ENCODE results near the gene GATA3.

The GATA3 gene

DNA sequence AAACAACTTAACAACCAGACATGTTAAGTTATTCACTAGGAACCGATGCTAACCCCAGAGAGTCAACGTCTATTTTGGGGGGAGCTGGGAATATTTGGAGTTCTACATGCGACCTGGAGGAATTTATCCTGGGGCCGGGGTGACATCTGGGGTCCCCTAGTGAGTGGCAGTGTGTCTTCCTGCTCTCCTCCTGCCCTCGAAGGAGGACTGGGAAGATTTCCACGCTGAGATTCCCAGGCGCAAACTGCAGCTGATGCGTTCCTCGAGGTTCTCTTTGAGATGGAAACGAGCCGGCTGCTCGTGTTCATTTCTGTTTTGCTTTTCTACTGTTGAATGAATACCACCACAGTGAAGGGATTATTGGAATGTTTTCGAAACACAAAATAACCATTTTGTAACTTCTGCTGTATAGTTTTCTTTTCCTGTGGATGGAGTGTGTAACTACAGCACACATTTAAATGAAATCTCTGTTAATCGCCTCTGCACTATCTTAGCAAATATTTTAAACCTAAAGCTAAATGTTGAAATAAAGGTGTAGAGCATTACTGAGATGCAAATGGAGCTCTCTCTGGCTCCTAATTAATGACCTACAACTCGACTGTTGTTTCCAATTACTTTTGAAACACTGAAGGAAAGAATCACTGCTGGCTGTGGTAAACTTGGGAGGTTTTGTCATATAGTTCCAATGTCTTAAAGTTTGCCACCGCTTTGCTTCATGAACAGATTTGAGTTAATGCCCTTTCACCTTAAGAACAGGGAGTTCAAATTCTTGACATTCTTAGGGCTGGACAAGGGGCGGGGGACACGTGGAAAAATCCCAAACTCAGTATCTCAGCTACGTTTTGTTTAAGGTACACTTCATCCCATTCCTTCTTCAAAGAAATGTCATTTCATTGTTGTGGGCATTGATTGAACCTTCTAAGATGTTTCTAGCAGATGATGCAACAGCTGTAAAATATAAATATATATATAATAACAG is 21.1 kb downstream of the GATA3 start:
- Histone ChIP-seq H3K9me3 (ENCODE audit: control insufficient read depth, low read length) (no peaks in the 10 kb centered on the region), H3K4me3 (ENCODE audit: low read length) (no peak overlapping the region), H3K4me1 (ENCODE audit: control insufficient read depth, insufficient read depth, low read length) (no peaks in the 10 kb centered on the region), H3K36me3 (ENCODE audit: control insufficient read depth, insufficient read depth, low read length) (no peaks in the 10 kb centered on the region), H3K9ac (ENCODE audit: low read length) (no peak overlapping the region), H3K27me3 (ENCODE audit: control insufficient read depth, insufficient read depth, low read length) (peaks cover 4% of the 10 kb centered on the region)

GRCh38 chr10:8076933-8077332 is 22.4 kb downstream of the GATA3 start:
- Histone ChIP-seq H3K4me3 (ENCODE audit: low read length) (no peak overlapping the region), H3K36me3 (ENCODE audit: control insufficient read depth, insufficient read depth, low read length) (no peaks in the 10 kb centered on the region), H3K4me1 (ENCODE audit: control insufficient read depth, insufficient read depth, low read length) (no peaks in the 10 kb centered on the region), H3K9ac (ENCODE audit: low read length) (no peak overlapping the region), H3K9me3 (ENCODE audit: control insufficient read depth, low read length) (no peaks in the 10 kb centered on the region), H3K27me3 (ENCODE audit: control insufficient read depth, insufficient read depth, low read length) (peaks cover 4% of the 10 kb centered on the region)

GRCh38 chr10:8078027-8078426 is 23.5 kb downstream of the GATA3 start:
- peaks cover 4% of the 10 kb centered on the region for H3K27me3 ChIP-seq (ENCODE audit: control insufficient read depth, insufficient read depth, low read length)
- no peak overlapping the region for H3K9ac ChIP-seq (ENCODE audit: low read length)
- no peak overlapping the region for H3K4me3 ChIP-seq (ENCODE audit: low read length)
- H3K36me3 ChIP-seq (ENCODE audit: control insufficient read depth, insufficient read depth, low read length): no peaks in the 10 kb centered on the region
- no peaks in the 10 kb centered on the region for H3K4me1 ChIP-seq (ENCODE audit: control insufficient read depth, insufficient read depth, low read length)
- H3K9me3 ChIP-seq (ENCODE audit: control insufficient read depth, low read length): no peaks in the 10 kb centered on the region

DNA sequence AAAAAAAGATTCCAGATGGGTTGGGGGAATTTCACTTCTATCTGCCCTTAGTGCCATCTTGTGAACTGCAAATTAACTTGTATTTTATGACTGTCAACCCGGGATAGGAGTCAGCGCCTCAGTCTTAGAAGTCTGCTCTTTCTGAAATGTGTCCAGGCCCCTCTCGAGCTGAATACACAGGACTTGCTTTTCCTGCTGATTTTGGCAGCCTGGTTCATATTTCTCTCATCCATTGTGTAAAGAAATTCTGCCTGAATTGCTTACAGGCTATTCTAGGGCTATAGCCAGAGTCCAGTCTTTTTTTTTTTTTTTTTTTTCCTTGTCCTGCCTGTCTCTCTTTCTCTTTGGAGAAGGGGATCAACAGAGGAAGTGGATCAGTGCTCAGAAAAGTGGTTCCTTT is 24.6 kb downstream of the GATA3 start:
- Histone ChIP-seq H3K36me3 (ENCODE audit: control insufficient read depth, insufficient read depth, low read length) (no peaks in the 10 kb centered on the region), H3K9me3 (ENCODE audit: control insufficient read depth, low read length) (no peaks in the 10 kb centered on the region), H3K27me3 (ENCODE audit: control insufficient read depth, insufficient read depth, low read length) (peaks cover 4% of the 10 kb centered on the region), H3K4me3 (ENCODE audit: low read length) (no peak overlapping the region), H3K4me1 (ENCODE audit: control insufficient read depth, insufficient read depth, low read length) (no peaks in the 10 kb centered on the region), H3K9ac (ENCODE audit: low read length) (no peak overlapping the region)

DNA sequence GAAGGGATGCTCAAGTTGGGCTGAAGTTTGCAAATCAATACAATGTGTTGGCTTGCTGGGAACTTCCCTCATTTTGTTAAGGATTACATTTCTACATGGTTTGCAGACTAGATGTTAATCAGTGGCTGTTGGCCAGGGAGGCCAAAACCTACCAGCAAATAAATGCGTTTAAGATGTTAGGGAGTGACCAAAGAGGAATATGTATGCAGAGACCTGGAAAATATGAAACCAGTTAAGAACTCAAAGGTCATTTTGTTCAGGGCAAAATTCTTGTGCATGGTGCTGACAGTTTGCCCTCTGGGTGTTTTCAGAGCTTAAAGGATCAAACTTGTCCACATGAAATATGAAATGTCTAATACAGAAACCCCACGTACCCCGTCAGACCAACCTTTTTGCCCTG is 30.3 kb downstream of the GATA3 start:
- H3K9ac ChIP-seq (ENCODE audit: low read length): no peak overlapping the region
- no peaks in the 10 kb centered on the region for H3K9me3 ChIP-seq (ENCODE audit: control insufficient read depth, low read length)
- no peaks in the 10 kb centered on the region for H3K27me3 ChIP-seq (ENCODE audit: control insufficient read depth, insufficient read depth, low read length)
- no peaks in the 10 kb centered on the region for H3K4me1 ChIP-seq (ENCODE audit: control insufficient read depth, insufficient read depth, low read length)
- H3K36me3 ChIP-seq (ENCODE audit: control insufficient read depth, insufficient read depth, low read length): no peaks in the 10 kb centered on the region
- H3K4me3 ChIP-seq (ENCODE audit: low read length): no peak overlapping the region

DNA sequence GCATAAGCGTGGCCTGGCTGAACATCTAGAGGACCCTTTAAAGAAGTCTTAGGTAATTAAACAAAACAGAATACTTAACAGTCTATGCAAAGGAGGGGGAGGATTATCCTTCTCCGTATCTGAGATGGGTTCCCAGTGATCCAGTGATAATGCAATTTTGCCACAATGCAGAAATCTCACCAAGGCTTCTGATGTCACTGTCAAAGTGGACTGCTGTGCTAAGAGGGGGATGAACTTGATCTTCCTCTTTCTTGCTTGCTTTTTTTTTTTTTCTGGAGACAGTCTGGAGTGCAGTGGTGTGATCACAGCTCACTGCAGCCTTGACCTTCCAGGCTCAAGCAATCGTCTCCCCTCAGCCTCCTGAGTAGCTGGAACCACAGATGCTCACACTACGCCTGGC is 30.8 kb downstream of the GATA3 start:
- no peaks in the 10 kb centered on the region for H3K27me3 ChIP-seq (ENCODE audit: control insufficient read depth, insufficient read depth, low read length)
- H3K9ac ChIP-seq (ENCODE audit: low read length): no peak overlapping the region
- H3K9me3 ChIP-seq (ENCODE audit: control insufficient read depth, low read length): no peaks in the 10 kb centered on the region
- H3K36me3 ChIP-seq (ENCODE audit: control insufficient read depth, insufficient read depth, low read length): no peaks in the 10 kb centered on the region
- H3K4me3 ChIP-seq (ENCODE audit: low read length): no peak overlapping the region
- H3K4me1 ChIP-seq (ENCODE audit: control insufficient read depth, insufficient read depth, low read length): no peaks in the 10 kb centered on the region

- H3K9ac ChIP-seq (ENCODE audit: low read length): no peak overlapping the region
- no peaks in the 10 kb centered on the region for H3K27me3 ChIP-seq (ENCODE audit: control insufficient read depth, insufficient read depth, low read length)
- no peak overlapping the region for H3K4me3 ChIP-seq (ENCODE audit: low read length)
- no peaks in the 10 kb centered on the region for H3K9me3 ChIP-seq (ENCODE audit: control insufficient read depth, low read length)
- H3K36me3 ChIP-seq (ENCODE audit: control insufficient read depth, insufficient read depth, low read length): no peaks in the 10 kb centered on the region
- no peaks in the 10 kb centered on the region for H3K4me1 ChIP-seq (ENCODE audit: control insufficient read depth, insufficient read depth, low read length)
Observed at GRCh38 chr10:8086315-8086714, 31.8 kb downstream of the GATA3 start.

DNA sequence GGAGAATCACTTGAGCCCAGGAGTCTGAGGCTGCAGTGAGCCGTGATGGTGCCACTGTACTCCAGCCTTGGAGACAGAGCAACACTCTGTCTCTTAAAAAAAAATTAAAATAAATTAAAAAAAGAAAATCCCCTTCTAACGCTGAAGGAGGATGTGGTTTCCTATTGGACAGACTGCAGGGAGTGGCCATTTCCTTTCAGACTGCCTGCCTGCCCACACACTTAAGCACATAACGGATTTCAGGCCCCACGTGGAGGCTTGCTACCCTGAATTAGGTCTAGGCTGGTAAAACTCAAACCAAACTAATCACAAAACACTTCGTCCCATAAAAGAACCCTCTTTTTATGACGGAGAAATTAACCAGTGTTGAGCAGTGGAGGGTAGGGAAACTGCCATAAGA is 34.0 kb downstream of the GATA3 start:
- H3K9ac ChIP-seq (ENCODE audit: low read length): no peak overlapping the region
- no peak overlapping the region for H3K4me3 ChIP-seq (ENCODE audit: low read length)
- H3K4me1 ChIP-seq (ENCODE audit: control insufficient read depth, insufficient read depth, low read length): no peaks in the 10 kb centered on the region
- no peaks in the 10 kb centered on the region for H3K9me3 ChIP-seq (ENCODE audit: control insufficient read depth, low read length)
- H3K27me3 ChIP-seq (ENCODE audit: control insufficient read depth, insufficient read depth, low read length): no peaks in the 10 kb centered on the region
- no peaks in the 10 kb centered on the region for H3K36me3 ChIP-seq (ENCODE audit: control insufficient read depth, insufficient read depth, low read length)

DNA sequence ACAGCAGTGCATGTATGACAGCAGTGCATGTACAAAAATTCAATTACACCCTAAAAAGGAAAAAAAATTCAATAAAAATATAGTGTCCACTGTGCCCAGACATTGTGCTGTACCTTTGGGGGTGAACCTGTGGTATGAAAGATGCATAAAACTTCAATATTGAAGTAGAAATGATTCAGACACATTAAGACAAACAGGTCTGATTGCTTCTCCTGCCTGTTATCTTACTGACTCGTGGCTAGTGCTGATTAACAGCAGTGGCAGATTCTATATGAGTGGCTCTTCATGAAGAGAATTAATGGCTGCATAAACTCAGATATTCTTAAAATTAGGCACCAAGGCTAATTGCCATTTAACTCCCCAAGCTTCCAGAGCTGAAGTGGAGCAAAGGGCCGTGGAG is 37.9 kb downstream of the GATA3 start:
- Histone ChIP-seq H3K4me3 (ENCODE audit: low read length) (no peak overlapping the region), H3K36me3 (ENCODE audit: control insufficient read depth, insufficient read depth, low read length) (no peaks in the 10 kb centered on the region), H3K4me1 (ENCODE audit: control insufficient read depth, insufficient read depth, low read length) (no peaks in the 10 kb centered on the region), H3K9ac (ENCODE audit: low read length) (no peak overlapping the region), H3K27me3 (ENCODE audit: control insufficient read depth, insufficient read depth, low read length) (no peaks in the 10 kb centered on the region), H3K9me3 (ENCODE audit: control insufficient read depth, low read length) (no peaks in the 10 kb centered on the region)

DNA sequence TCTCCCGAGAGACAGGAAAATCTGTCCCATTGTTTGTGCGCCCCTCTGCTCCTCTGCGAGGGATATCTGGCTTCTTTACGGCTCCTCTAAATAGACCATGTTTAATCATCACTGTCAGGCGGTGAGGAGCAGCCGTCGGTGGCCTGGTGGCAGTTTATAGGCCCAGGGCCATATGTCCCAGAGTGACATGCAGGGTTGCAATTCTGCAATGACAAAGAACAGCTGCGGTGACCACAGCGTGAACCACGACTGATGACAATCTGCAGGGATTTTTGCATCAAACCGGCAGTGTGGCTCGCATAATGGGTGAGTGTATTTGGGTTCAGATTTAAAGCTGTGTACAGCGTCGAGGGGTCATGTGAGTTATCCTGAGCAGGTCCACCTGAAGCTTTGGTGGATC is 41.5 kb downstream of the GATA3 start:
- H3K27me3 ChIP-seq (ENCODE audit: control insufficient read depth, insufficient read depth, low read length): no peaks in the 10 kb centered on the region
- no peaks in the 10 kb centered on the region for H3K36me3 ChIP-seq (ENCODE audit: control insufficient read depth, insufficient read depth, low read length)
- H3K4me3 ChIP-seq (ENCODE audit: low read length): no peak overlapping the region
- no peaks in the 10 kb centered on the region for H3K9me3 ChIP-seq (ENCODE audit: control insufficient read depth, low read length)
- H3K4me1 ChIP-seq (ENCODE audit: control insufficient read depth, insufficient read depth, low read length): no peaks in the 10 kb centered on the region
- no peak overlapping the region for H3K9ac ChIP-seq (ENCODE audit: low read length)

DNA sequence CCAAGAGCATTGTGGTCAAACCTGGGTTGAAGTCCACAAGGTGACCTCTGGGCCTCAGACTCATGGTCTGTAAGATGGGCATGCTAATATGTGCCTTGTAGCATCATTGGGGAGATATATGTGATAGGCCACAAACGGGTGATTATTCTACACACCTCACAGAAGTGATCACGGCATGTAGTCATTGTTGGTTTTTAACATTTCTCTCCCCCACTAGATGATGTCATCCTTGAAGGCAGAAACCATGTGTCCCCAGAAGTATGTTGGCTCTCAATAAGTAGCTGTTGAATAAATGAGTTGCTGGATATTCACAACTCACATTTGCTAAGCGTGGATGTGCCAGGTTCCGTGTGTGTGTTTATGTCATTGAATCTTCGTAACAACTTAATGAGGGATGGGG is 42.4 kb downstream of the GATA3 start:
- Histone ChIP-seq H3K9me3 (ENCODE audit: control insufficient read depth, low read length) (no peaks in the 10 kb centered on the region), H3K9ac (ENCODE audit: low read length) (no peak overlapping the region), H3K36me3 (ENCODE audit: control insufficient read depth, insufficient read depth, low read length) (no peaks in the 10 kb centered on the region), H3K4me3 (ENCODE audit: low read length) (no peak overlapping the region), H3K27me3 (ENCODE audit: control insufficient read depth, insufficient read depth, low read length) (no peaks in the 10 kb centered on the region), H3K4me1 (ENCODE audit: control insufficient read depth, insufficient read depth, low read length) (no peaks in the 10 kb centered on the region)

GRCh38 chr10:8100366-8100765 is 45.9 kb downstream of the GATA3 start:
- Histone ChIP-seq H3K9me3 (ENCODE audit: control insufficient read depth, low read length) (no peaks in the 10 kb centered on the region), H3K36me3 (ENCODE audit: control insufficient read depth, insufficient read depth, low read length) (no peaks in the 10 kb centered on the region), H3K9ac (ENCODE audit: low read length) (no peak overlapping the region), H3K4me3 (ENCODE audit: low read length) (no peak overlapping the region), H3K4me1 (ENCODE audit: control insufficient read depth, insufficient read depth, low read length) (no peaks in the 10 kb centered on the region), H3K27me3 (ENCODE audit: control insufficient read depth, insufficient read depth, low read length) (peaks cover 8% of the 10 kb centered on the region)
